ENCODE results near the gene PAPPA.

Gene PAPPA

GRCh38 chr9:116141864-116142561 lies 11.6 kb upstream of the PAPPA start:
- no peaks in the 10 kb centered on the region for H3K79me2 ChIP-seq (ENCODE audit: low read length)
- H2AFZ ChIP-seq (ENCODE audit: low read depth, low read length) = no peak overlapping the region
- no peaks in the 10 kb centered on the region for H4K20me1 ChIP-seq (ENCODE audit: insufficient read depth, low read length)
- H3K4me2 ChIP-seq (ENCODE audit: low read length) = 0 out of 2 replicates have a peak overlapping the region, but pooled peaks have one; percentile 62
- TF ChIP-seq CTCF (IDR thresholded peaks at IDR 0.05; ENCODE audit: low read depth, low read length) (no peak), EZH2phosphoT487 (IDR thresholded peaks at IDR 0.05; ENCODE audit: low read depth) (no peak)
- no peaks in the 10 kb centered on the region for H3K9me3 ChIP-seq (ENCODE audit: insufficient read depth, low read length)
- H3K4me1 ChIP-seq (ENCODE audit: low read length) = peaks cover 47% of the 10 kb centered on the region
- no peaks in the 10 kb centered on the region for H3K27me3 ChIP-seq (ENCODE audit: low read depth, low read length)
- H3K9ac ChIP-seq (ENCODE audit: low read length) = no peak overlapping the region
- H3K36me3 ChIP-seq (replicated peaks; ENCODE audit: low read depth, low read length) = no peaks in the 10 kb centered on the region
- no peak overlapping the region; the same call in 1 of the 2 replicates for H3K27ac ChIP-seq (ENCODE audit: low read length)
- H3K4me3 ChIP-seq (ENCODE audit: low read length) = no peak overlapping the region

- Histone ChIP-seq H3K9ac (ENCODE audit: low read length) (no peak overlapping the region), H3K36me3 (replicated peaks; ENCODE audit: low read depth, low read length) (no peaks in the 10 kb centered on the region), H4K20me1 (ENCODE audit: insufficient read depth, low read length) (no peaks in the 10 kb centered on the region), H3K9me3 (ENCODE audit: insufficient read depth, low read length) (no peaks in the 10 kb centered on the region), H3K79me2 (ENCODE audit: low read length) (no peaks in the 10 kb centered on the region), H3K27me3 (ENCODE audit: low read depth, low read length) (no peaks in the 10 kb centered on the region), H3K27ac (ENCODE audit: low read length) (peak overlapping the region; percentile 33; the same call in 1 of the 2 replicates), H2AFZ (ENCODE audit: low read depth, low read length) (no peak overlapping the region; the same call in 1 of the 2 replicates), H3K4me3 (ENCODE audit: low read length) (peak overlapping the region; percentile 51), H3K4me2 (ENCODE audit: low read length) (peak overlapping the region; percentile 62), H3K4me1 (ENCODE audit: low read length) (peaks cover 38% of the 10 kb centered on the region)
- no peak for TF ChIP-seq EZH2phosphoT487 (IDR thresholded peaks at IDR 0.05; ENCODE audit: low read depth)
- TF ChIP-seq CTCF (IDR thresholded peaks at IDR 0.05; ENCODE audit: low read depth, low read length) = no peak
Measured at GRCh38 chr9:116142706-116143492, 10.7 kb upstream of the PAPPA start.

GRCh38 chr9:116144038-116144437 lies 9.6 kb upstream of the PAPPA start:
- H3K4me2 ChIP-seq (ENCODE audit: low read length) = peak overlapping the region; percentile 62
- no peak overlapping the region for H2AFZ ChIP-seq (ENCODE audit: low read depth, low read length)
- H3K27ac ChIP-seq (ENCODE audit: low read length) = peak overlapping the region; percentile 26; the same call in 1 of the 2 replicates

More at GRCh38 chr9:116144038-116144437, 9.6 kb upstream of the PAPPA start:
- Histone ChIP-seq H3K4me1 (ENCODE audit: low read length) (peaks cover 35% of the 10 kb centered on the region), H3K27me3 (ENCODE audit: low read depth, low read length) (no peaks in the 10 kb centered on the region), H3K4me3 (ENCODE audit: low read length) (peak overlapping the region; percentile 51; the same call in 1 of the 2 replicates), H3K9ac (ENCODE audit: low read length) (no peak overlapping the region), H3K79me2 (ENCODE audit: low read length) (no peaks in the 10 kb centered on the region), H3K9me3 (ENCODE audit: insufficient read depth, low read length) (no peaks in the 10 kb centered on the region), H4K20me1 (ENCODE audit: insufficient read depth, low read length) (no peaks in the 10 kb centered on the region), H3K36me3 (replicated peaks; ENCODE audit: low read depth, low read length) (no peaks in the 10 kb centered on the region)
- no peak for TF ChIP-seq CTCF (IDR thresholded peaks at IDR 0.05; ENCODE audit: low read depth, low read length)
- TF ChIP-seq EZH2phosphoT487 (IDR thresholded peaks at IDR 0.05; ENCODE audit: low read depth) = no peak
